HepG2 (cell line): Measurements from ENCODE around the gene MRPL20. TPM values are rescaled to one million over a fixed set of nuclear protein-coding genes. Genes with fewer than 3 reads are reported as not detected.

Experiments used
- AHDC1 ChIP-seq: sonication (generic); formaldehyde crosslinking; IDR thresholded peaks from 2 replicates; pipeline ENCODE4 v1.5.1; 2020; ENCODE audit warnings: mild to moderate bottlenecking, missing genetic modification reagents, borderline replicate concordance
- GATA4 ChIP-seq: sonication (generic); IDR thresholded peaks from 2 replicates; pipeline ENCODE4 v1.6.1; 2016; ENCODE audit warnings: antibody characterized with exemption, low read depth, borderline replicate concordance
- GZF1 ChIP-seq: sonication (generic); formaldehyde crosslinking; IDR thresholded peaks from 2 replicates; pipeline ENCODE4 v1.5.1; 2020; ENCODE audit warnings: mild to moderate bottlenecking, missing genetic modification reagents
- SNAPC2 ChIP-seq: sonication (generic); formaldehyde crosslinking; IDR thresholded peaks from 2 replicates; pipeline ENCODE4 v1.8.1; 2022; ENCODE audit warnings: mild to moderate bottlenecking, missing genetic modification reagents
- TFDP2 ChIP-seq: sonication (generic); formaldehyde crosslinking; IDR thresholded peaks from 2 replicates; pipeline ENCODE4 v1.4.0; 2020; ENCODE audit warnings: missing genetic modification reagents
- WIZ ChIP-seq: sonication (generic); formaldehyde crosslinking; IDR thresholded peaks from 2 replicates; pipeline ENCODE4 v1.5.1; 2020; ENCODE audit warnings: mild to moderate bottlenecking, missing genetic modification reagents
- YEATS4 ChIP-seq: sonication (generic); formaldehyde crosslinking; IDR thresholded peaks from 2 replicates; pipeline ENCODE4 v1.4.0; 2020; ENCODE audit warnings: missing genetic modification reagents, borderline replicate concordance
- ZBTB39 ChIP-seq: sonication (generic); formaldehyde crosslinking; IDR thresholded peaks from 2 replicates; pipeline ENCODE4 v1.5.0; 2020; ENCODE audit warnings: missing genetic modification reagents
- ZBTB49 ChIP-seq: sonication (generic); formaldehyde crosslinking; IDR thresholded peaks from 2 replicates; pipeline ENCODE4 v1.4.0; 2020; ENCODE audit warnings: missing genetic modification reagents, borderline replicate concordance
- ZNF142 ChIP-seq: sonication (generic); formaldehyde crosslinking; IDR thresholded peaks from 2 replicates; pipeline ENCODE4 v1.4.0; 2020; ENCODE audit warnings: missing genetic modification reagents
- polyA plus RNA-seq, 8 experiments: library from polyadenylated mRNA; depleted of rRNA in 3 of 8; stranded (reverse) in 7 of 8; unstranded in 1 of 8; fragments of >200 nt; fragmentation: Illumina TruSeq in 4 of 8; extraction: Trizol in 4 of 8; gene quantifications; 2 replicates each; pipeline versions ENCODE4 v1.2.1 to v1.2.3, GENCODE V29; 2011 to 2016; ENCODE audit warnings: low read depth in 4 of 8, missing spikeins in 1 of 8, mixed read lengths in 1 of 8; ENCODE audit not compliant: insufficient read depth in 1 of 8
- total RNA-seq, 5 experiments: library from RNA; depleted of rRNA; stranded (reverse); fragments of >200 nt; fragmentation: Illumina TruSeq; extraction: Trizol; gene quantifications; 2 replicates each; pipeline ENCODE4 v1.2.3, GENCODE V29; 2016; ENCODE audit warnings: low read depth in 1 of 5

Gene MRPL20
- total and polyA plus RNA-seq, 2 of the 13 experiments (the other 11 are each of a cell fraction or from before 2014, with no cell fraction given): 59.2 to 127 TPM

GRCh38 chr1:1374929-1375662 lies 32.0 kb downstream of the MRPL20 start, which contains the start of gene AURKAIP1 (continued):
- TF ChIP-seq ZBTB39 (CRISPR knock-in tag) (peak; percentile 66), GATA4 (peak; percentile 26; the same call in 1 of the 2 replicates), GZF1 (peak; percentile 85), AHDC1 (CRISPR knock-in tag) (no peak; the same call in 1 of the 2 replicates), WIZ (CRISPR knock-in tag) (no peak; the same call in 1 of the 2 replicates), ZNF142 (CRISPR knock-in tag) (peak; percentile 91), SNAPC2 (no peak; the same call in none of the 2 replicates), ZBTB49 (CRISPR knock-in tag) (peak; percentile 58), TFDP2 (CRISPR knock-in tag) (peak; percentile 93), YEATS4 (peak; percentile 93)
